A673 (cell line): ENCODE data around the gene BORA.

Experiments used
- CTCF ChIP-seq: fragments of 300-800, 200-600 bp; sonication (generic); conservative IDR thresholded peaks from 2 replicates; pipeline ENCODE4 v1.5.1; 2017; ENCODE audit warnings: low read depth, mild to moderate bottlenecking, antibody characterized with exemption, low read length, moderate library complexity, mixed read lengths
- EZH2 ChIP-seq: fragments of 200-600 bp; sonication (generic); IDR thresholded peaks from 2 replicates; pipeline ENCODE4 v1.6.1; 2017; ENCODE audit warnings: borderline replicate concordance, low read depth, mild to moderate bottlenecking, mixed read lengths, antibody characterized with exemption, low read length; ENCODE audit not compliant: poor library complexity, severe bottlenecking

- TF ChIP-seq CTCF (no peak), EZH2 (no peak)
Measured at GRCh38 chr13:72737033-72737432, 9.3 kb downstream of the BORA start.
